GM21381 (cell line): Measurements from ENCODE around the gene GAGE12F.
"Not testable (repeated sequence)": the region's sequence is repeated elsewhere in the genome, so short reads cannot be mapped to it uniquely, and the experiment has no call there.

ENCODE experiments used
- ATAC-seq: cut with Tn5 transposase; IDR thresholded peaks from one replicate; pipeline ENCODE4 v1.9.1; 2021; ENCODE audit warnings: mild to moderate bottlenecking, moderate library complexity; ENCODE audit not compliant: unreplicated experiment

The GAGE12F gene

GRCh38 chrX:49560542-49560941 is at the start of gene GAGE12F:
GAGE12F (plus strand) TSS chrX:49560842; CDS start chrX:49561997, 1,155 bp downstream.
- not testable (repeated sequence) for ATAC-seq

- not testable (repeated sequence) for ATAC-seq
Observed at GRCh38 chrX:49531877-49532276, 28.8 kb upstream of the GAGE12F start, which contains the start of gene GAGE12C. GAGE12C (plus strand) TSS chrX:49532177; CDS start chrX:49533332, 1,155 bp downstream.

- ATAC-seq: not testable (repeated sequence)
Observed at GRCh38 chrX:49541433-49541832, 19.2 kb upstream of the GAGE12F start, which contains the start of gene GAGE12D. GAGE12D (plus strand) TSS chrX:49541733; CDS start chrX:49542888, 1,155 bp downstream.

- ATAC-seq: not testable (repeated sequence)
Observed at GRCh38 chrX:49550989-49551388, 9.7 kb upstream of the GAGE12F start, which contains the start of gene GAGE12E. GAGE12E (plus strand) TSS chrX:49551289; CDS start chrX:49552444, 1,155 bp downstream.

GRCh38 chrX:49568728-49569127 is 8.1 kb downstream of the GAGE12F start:
- not testable (repeated sequence) for ATAC-seq

GRCh38 chrX:49569152-49569551 is 8.5 kb downstream of the GAGE12F start:
- ATAC-seq: not testable (repeated sequence)

GRCh38 chrX:49570100-49570499 is 9.5 kb downstream of the GAGE12F start, which contains the start of gene GAGE12G:
GAGE12G (plus strand) TSS chrX:49570400; CDS start chrX:49571555, 1,155 bp downstream.
- not testable (repeated sequence) for ATAC-seq

GRCh38 chrX:49579649-49580048 is 19.0 kb downstream of the GAGE12F start, which contains the start of gene GAGE12H:
GAGE12H (plus strand) TSS chrX:49579949; CDS start chrX:49581104, 1,155 bp downstream.
- not testable (repeated sequence) for ATAC-seq

- ATAC-seq: not testable (repeated sequence)
Observed at GRCh38 chrX:49589196-49589595, 28.6 kb downstream of the GAGE12F start, which contains the start of gene GAGE2A. GAGE2A (plus strand) TSS chrX:49589496; CDS start chrX:49590651, 1,155 bp downstream.

- ATAC-seq: not testable (repeated sequence)
Observed at GRCh38 chrX:49589769-49590478, 29.3 kb downstream of the GAGE12F start.

GRCh38 chrX:49590488-49590887 is 29.8 kb downstream of the GAGE12F start:
- not testable (repeated sequence) for ATAC-seq

- not testable (repeated sequence) for ATAC-seq
Observed at GRCh38 chrX:49598720-49599119, 38.1 kb downstream of the GAGE12F start, which contains the start of gene GAGE1. GAGE1 (plus strand) TSS chrX:49599020; CDS start chrX:49600175, 1,155 bp downstream.

- ATAC-seq: no peak
Observed at GRCh38 chrX:49610718-49611310, 50.2 kb downstream of the GAGE12F start.
